Stomach (tissue), 4 donors: Measurements from ENCODE around the gene ANGPTL5.

ENCODE experiments used
- EP300 ChIP-seq: sonication (generic); formaldehyde crosslinking; IDR thresholded peaks from one replicate; pipeline ENCODE4 v1.6.1; 2017; ENCODE audit warnings: antibody characterized with exemption
- POLR2A ChIP-seq, 4 donors: fragments of 450-650 bp; IDR thresholded peaks; one replicate each; pipeline ENCODE4 v1.6.1; 2016; ENCODE audit warnings: antibody characterized with exemption in 4 of 4, control low read depth in 2 of 4, mild to moderate bottlenecking in 1 of 4, moderate library complexity in 1 of 4
- POLR2AphosphoS5 ChIP-seq, 3 donors: sonication (generic); formaldehyde crosslinking; IDR thresholded peaks; one replicate each; pipeline ENCODE4 v1.6.1; 2016; ENCODE audit warnings: antibody characterized with exemption in 3 of 3
- TF ChIP-seq, protein P1 (sequence below), 7 experiments: fragments of 450-650 bp in 4 of 7; fragments of 200-600 bp in 3 of 7; sonication (generic) in 3 of 7; IDR thresholded peaks; one replicate each; pipeline ENCODE4 v1.5.1; 2016 to 2019; ENCODE audit warnings: antibody characterized with exemption in 7 of 7, control low read depth in 2 of 7, mild to moderate bottlenecking in 1 of 7

- TF ChIP-seq, protein P1, sequence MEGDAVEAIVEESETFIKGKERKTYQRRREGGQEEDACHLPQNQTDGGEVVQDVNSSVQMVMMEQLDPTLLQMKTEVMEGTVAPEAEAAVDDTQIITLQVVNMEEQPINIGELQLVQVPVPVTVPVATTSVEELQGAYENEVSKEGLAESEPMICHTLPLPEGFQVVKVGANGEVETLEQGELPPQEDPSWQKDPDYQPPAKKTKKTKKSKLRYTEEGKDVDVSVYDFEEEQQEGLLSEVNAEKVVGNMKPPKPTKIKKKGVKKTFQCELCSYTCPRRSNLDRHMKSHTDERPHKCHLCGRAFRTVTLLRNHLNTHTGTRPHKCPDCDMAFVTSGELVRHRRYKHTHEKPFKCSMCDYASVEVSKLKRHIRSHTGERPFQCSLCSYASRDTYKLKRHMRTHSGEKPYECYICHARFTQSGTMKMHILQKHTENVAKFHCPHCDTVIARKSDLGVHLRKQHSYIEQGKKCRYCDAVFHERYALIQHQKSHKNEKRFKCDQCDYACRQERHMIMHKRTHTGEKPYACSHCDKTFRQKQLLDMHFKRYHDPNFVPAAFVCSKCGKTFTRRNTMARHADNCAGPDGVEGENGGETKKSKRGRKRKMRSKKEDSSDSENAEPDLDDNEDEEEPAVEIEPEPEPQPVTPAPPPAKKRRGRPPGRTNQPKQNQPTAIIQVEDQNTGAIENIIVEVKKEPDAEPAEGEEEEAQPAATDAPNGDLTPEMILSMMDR (IDR thresholded peaks at IDR 0.05) = no peak
- TF ChIP-seq POLR2A (IDR thresholded peaks at IDR 0.05) (no peak), POLR2AphosphoS5 (IDR thresholded peaks at IDR 0.05) (no peak), EP300 (no peak)
Observed at GRCh38 chr11:101867951-101868350, 48.4 kb downstream of the ANGPTL5 start.
